HG03025 (cell line): ENCODE data around the gene ARHGEF18.

Source experiments
- ATAC-seq: cut with Tn5 transposase; IDR thresholded peaks from one replicate; pipeline ENCODE4 v1.9.1; 2021; ENCODE audit warnings: mild to moderate bottlenecking, moderate library complexity; ENCODE audit not compliant: unreplicated experiment, low FRiP score

The ARHGEF18 gene

DNA sequence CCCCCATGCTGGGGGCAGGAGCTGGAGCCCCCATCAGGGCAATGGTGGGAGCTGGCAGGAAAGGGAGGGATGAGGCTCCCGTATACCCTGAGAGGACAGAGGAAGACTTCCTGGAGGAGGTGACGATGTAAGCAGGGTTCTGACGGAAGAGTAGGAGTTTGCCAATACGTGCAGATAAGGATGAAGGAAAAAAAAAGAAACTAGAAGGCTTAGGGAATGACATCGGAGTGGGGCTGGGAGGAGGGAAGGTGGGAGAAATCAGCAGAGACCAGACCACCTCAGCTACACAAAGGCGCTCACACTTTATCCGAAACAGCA is 32.3 kb downstream of the ARHGEF18 start:
- ATAC-seq = no peak

DNA sequence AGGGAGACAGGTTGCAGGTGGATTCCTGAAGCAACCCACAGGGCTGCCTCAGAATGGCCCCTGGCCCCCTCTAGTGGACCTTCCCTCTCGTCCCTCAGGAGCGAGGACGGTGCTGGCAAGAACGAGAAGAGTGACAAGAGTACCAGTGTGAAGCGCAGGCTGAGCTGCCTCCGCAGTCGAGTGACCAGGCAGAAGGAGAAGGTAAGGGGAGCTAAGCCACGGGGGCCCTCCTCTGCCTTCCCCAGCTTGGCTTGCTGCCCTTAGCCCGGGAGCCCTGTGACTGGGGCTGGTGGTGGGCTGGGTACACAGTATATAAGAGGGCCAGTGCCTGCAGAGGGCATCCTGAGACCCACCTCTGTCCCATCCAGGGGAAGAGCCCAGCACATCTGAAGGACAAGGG is 34.0 kb downstream of the ARHGEF18 start:
- no peak for ATAC-seq

- ATAC-seq = no peak
Observed at GRCh38 chr19:7383284-7383683, 34.5 kb downstream of the ARHGEF18 start.

- no peak for ATAC-seq
Observed at GRCh38 chr19:7385062-7385461, 36.3 kb downstream of the ARHGEF18 start.

DNA sequence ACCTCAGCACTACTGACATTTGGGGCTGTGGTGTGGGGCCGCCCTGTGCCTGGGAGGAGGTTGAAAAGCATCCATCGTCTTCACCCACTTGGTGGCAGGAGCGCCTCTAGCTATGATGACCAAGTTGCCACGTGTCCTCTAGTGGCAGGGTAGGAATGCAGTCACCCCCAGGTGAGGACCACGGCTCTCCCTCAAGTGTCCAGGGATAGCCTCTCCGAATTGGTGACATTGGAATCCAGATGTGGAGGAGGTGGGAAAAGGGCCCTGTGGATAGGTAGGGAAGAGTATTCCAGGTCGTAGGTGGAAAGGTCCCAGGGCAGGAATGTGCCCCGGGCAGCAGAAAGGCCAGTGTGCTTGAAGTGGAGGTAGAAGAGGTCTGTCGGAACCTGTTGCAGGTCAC is 37.6 kb downstream of the ARHGEF18 start:
- ATAC-seq = no peak

DNA sequence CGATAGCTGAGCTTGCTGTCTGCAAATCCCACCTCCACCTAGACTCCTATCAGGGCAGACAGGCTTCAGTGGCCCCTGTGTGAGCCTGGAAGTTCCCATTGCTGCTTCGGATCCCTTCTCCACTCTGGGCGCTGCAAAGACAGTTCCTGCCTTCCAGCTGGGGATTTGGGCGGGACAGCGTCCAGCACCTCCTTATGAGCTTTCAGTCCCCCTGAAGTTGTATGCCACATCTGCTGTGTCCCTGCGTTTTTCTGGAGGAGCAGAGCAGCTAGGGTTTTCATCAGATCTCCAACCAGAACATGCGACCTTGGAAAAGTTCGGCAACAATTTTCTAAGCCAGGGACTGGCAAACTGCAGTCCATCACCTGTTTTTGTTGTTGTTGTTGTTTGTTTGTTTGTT is 38.0 kb downstream of the ARHGEF18 start:
- ATAC-seq = no peak

DNA sequence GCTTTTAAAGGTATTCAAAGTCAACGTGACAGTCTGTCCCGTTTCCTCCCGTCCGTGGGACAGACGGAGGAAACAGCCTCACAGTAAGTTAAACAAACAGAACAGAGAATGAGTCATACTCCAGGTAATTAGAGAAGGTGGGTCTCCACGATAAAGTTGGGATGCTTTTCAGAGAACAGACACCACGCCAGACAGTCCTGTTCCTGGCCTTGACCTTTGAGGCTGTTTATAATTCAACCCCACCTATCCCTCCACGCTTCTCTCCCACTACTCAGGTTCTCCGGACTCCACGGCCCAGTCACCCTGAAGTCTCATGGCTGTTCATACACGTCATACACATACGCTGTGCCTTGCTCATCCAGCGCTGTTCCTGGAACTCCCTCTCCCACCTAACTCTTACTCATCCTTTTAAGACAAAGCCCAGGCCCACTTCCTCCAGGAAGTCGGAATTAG is 42.5 kb downstream of the ARHGEF18 start:
- ATAC-seq = no peak

GRCh38 chr19:7393459-7393858 is 44.7 kb downstream of the ARHGEF18 start:
- ATAC-seq = no peak

GRCh38 chr19:7393939-7394730 is 45.4 kb downstream of the ARHGEF18 start:
- no peak for ATAC-seq

DNA sequence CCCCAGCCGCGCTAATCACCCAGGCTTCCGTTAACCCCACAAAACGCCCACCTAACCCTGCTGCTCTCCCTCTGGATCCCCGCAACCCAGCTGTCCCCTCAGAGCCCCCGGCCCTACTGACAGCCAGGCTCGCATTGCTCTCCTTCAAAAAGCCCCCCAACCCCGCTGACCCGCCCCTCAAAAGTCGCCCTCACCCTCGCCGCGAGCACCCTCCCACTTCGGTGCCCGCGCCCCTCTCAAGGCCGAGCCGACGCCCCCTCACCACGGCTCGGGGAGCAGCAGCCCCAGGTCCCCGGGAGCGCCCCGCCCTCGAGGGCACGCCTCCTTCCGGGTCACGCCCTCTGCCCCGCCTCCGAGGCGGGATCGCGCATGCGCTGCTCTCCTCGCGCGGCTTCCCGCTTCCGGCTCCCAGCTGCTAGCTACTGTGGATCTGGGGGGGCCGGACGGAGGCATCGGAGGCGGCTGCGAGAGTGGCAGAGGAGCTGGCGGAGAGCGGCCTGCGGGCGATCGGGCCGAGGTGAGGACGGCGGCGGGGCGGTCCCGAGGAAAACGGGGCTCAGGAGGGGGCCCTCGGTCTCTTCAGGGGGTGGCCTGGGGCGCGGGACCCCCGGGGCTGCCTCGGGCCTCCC is 46.1 kb downstream of the ARHGEF18 start:
- peak; percentile 57 for ATAC-seq

GRCh38 chr19:7395360-7396066 is 46.8 kb downstream of the ARHGEF18 start:
- peak; percentile 22 for ATAC-seq

GRCh38 chr19:7397687-7398086 is 49.0 kb downstream of the ARHGEF18 start:
- ATAC-seq = no peak
